Measurements from ENCODE around the gene PDS5B. TPM values are rescaled to one million over a fixed set of nuclear protein-coding genes. Genes with fewer than 3 reads are reported as not detected.

The PDS5B gene
- total RNA-seq, 1 donor from 2014 or later, result 72.4 TPM

DNA sequence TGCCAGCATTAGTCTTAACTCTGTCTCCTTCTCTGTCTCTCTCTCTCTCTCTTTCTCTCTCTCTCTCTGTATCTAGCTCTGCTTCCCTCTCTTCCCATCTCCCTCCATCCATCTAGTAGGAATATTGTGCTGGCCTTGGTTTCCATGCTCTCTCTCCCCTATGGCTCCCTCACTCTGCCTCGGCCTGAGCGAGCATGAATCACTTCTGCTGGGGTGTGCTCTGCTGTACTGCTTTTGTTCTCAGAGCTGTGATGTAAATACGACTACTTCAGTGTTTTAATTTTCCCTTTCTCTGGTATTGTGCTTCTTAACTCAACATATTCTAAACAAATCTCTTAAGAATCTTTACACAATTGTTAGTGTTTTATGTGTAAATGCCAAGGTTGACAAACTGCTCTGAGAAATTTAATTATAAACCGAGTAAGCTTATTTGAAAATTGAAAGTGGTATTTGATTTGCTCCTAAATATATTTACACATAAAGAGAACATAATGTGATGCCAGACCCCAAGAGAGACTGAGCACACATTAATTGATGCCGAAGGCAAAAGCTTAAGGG lies 218.5 kb downstream of the PDS5B start:
- H3K27ac Mint-ChIP-seq (ENCODE audit: unreplicated experiment), result no peak overlapping the region
- H3K9me3 Mint-ChIP-seq (ENCODE audit: unreplicated experiment), result peaks cover 13% of the 10 kb centered on the region
- H3K4me1 Mint-ChIP-seq (ENCODE audit: unreplicated experiment), result peaks cover 6% of the 10 kb centered on the region
- no peaks in the 10 kb centered on the region for H3K27me3 Mint-ChIP-seq (ENCODE audit: unreplicated experiment)
- TF ChIP-seq, protein P1, sequence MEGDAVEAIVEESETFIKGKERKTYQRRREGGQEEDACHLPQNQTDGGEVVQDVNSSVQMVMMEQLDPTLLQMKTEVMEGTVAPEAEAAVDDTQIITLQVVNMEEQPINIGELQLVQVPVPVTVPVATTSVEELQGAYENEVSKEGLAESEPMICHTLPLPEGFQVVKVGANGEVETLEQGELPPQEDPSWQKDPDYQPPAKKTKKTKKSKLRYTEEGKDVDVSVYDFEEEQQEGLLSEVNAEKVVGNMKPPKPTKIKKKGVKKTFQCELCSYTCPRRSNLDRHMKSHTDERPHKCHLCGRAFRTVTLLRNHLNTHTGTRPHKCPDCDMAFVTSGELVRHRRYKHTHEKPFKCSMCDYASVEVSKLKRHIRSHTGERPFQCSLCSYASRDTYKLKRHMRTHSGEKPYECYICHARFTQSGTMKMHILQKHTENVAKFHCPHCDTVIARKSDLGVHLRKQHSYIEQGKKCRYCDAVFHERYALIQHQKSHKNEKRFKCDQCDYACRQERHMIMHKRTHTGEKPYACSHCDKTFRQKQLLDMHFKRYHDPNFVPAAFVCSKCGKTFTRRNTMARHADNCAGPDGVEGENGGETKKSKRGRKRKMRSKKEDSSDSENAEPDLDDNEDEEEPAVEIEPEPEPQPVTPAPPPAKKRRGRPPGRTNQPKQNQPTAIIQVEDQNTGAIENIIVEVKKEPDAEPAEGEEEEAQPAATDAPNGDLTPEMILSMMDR (IDR thresholded peaks at IDR 0.05), result no peak
- no peak for DNase-seq (ENCODE audit: extremely low spot score, unreplicated experiment)
- no peak overlapping the region for H3K4me3 Mint-ChIP-seq (ENCODE audit: unreplicated experiment)
- no peaks in the 10 kb centered on the region for H3K36me3 Mint-ChIP-seq (ENCODE audit: unreplicated experiment)

DNA sequence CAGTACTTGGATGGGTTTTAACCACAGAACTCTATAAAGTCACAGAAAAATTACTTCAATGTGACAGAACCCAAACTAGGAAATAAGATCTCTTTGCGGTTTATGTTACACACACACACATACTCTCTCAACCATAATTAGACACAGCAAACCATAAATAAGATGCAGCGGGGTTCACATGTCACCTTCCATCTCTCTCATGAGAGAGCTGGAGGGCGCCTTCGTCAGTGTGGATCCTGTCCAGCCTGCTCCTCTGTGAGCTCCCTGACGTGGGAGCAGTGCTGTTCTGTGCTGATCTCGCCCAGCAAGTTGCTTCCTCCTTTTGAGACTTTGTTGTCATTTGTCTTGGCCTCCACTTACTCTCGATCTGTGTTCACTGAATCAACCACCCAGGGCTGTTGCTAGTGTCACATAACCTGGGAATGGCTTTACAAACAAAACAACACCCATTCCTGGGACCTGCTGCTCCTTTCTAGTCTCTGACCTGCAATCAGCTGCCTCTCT lies 225.1 kb downstream of the PDS5B start:
- Mint-ChIP-seq H3K4me3 (ENCODE audit: unreplicated experiment) (no peak overlapping the region), H3K36me3 (ENCODE audit: unreplicated experiment) (no peaks in the 10 kb centered on the region)
- DNase-seq (ENCODE audit: extremely low spot score, unreplicated experiment), result no peak

DNA sequence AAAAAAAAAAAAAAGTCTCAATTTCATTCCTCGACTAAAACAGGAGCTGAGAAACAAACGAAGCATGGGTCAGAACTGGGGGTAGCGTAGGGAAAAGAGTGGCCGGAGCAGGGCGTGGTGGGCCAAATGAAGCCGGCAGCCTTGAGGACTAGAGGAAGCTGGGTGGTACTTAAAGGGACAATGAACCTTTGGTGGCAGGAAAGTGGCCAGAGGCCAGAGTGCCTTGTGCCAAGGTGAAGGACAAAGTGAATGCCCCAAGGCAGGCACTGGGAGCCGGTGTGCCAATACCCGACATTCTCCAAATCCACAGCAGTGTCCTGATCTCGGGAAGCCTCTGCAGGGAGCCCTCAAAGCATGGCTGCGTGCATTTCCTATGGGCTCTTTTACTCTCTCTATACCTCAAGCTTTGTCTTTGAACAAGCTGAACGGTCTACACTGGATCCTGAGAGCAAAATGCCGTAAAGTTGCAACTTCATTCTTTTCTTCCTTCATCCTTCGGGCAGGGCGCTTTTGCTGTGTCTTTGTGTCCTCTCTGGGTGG lies 235.0 kb downstream of the PDS5B start:
- H3K36me3 Mint-ChIP-seq (ENCODE audit: unreplicated experiment), result no peaks in the 10 kb centered on the region
- DNase-seq (ENCODE audit: extremely low spot score, unreplicated experiment), result no peak
- H3K4me1 Mint-ChIP-seq (ENCODE audit: unreplicated experiment), result peaks cover 22% of the 10 kb centered on the region
- H3K9me3 Mint-ChIP-seq (ENCODE audit: unreplicated experiment), result peaks cover 4% of the 10 kb centered on the region
- H3K27me3 Mint-ChIP-seq (ENCODE audit: unreplicated experiment), result no peaks in the 10 kb centered on the region
- no peak overlapping the region for H3K4me3 Mint-ChIP-seq (ENCODE audit: unreplicated experiment)
- H3K27ac Mint-ChIP-seq (ENCODE audit: unreplicated experiment), result no peak overlapping the region
- TF ChIP-seq, protein P1 (IDR thresholded peaks at IDR 0.05), result no peak

More for the DNA sequence above, 225.1 kb downstream of the PDS5B start:
- no peak overlapping the region for H3K27ac Mint-ChIP-seq (ENCODE audit: unreplicated experiment)
- no peaks in the 10 kb centered on the region for H3K27me3 Mint-ChIP-seq (ENCODE audit: unreplicated experiment)
- H3K9me3 Mint-ChIP-seq (ENCODE audit: unreplicated experiment), result peaks cover 17% of the 10 kb centered on the region
- H3K4me1 Mint-ChIP-seq (ENCODE audit: unreplicated experiment), result peaks cover 4% of the 10 kb centered on the region
- TF ChIP-seq, protein P1 (IDR thresholded peaks at IDR 0.05), result no peak

DNA sequence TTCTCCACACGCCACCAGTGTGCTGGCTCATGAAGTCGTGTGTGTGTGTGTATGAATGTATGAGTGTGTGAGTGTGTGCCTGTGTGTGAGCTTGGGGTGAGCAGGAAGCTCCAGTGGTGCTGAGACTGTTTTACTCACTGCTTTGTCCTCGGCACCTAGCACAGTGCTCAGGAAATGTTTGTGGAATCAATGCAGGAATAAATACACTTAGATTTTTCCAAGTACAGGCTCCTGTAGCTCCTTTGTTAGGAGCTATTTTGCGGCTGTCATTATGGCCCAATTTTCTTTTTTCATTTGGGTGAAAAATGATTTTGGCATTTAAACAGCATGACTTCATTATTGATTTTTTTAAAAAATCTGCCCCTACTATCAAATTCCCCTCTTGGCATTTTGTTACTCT lies 236.5 kb downstream of the PDS5B start:
- H3K9me3 Mint-ChIP-seq (ENCODE audit: unreplicated experiment), result no peaks in the 10 kb centered on the region
- no peak overlapping the region for H3K4me3 Mint-ChIP-seq (ENCODE audit: unreplicated experiment)
- no peaks in the 10 kb centered on the region for H3K36me3 Mint-ChIP-seq (ENCODE audit: unreplicated experiment)
- TF ChIP-seq, protein P1 (IDR thresholded peaks at IDR 0.05), result no peak
- H3K4me1 Mint-ChIP-seq (ENCODE audit: unreplicated experiment), result peaks cover 25% of the 10 kb centered on the region
- DNase-seq (ENCODE audit: extremely low spot score, unreplicated experiment), result no peak
- H3K27ac Mint-ChIP-seq (ENCODE audit: unreplicated experiment), result no peak overlapping the region
- H3K27me3 Mint-ChIP-seq (ENCODE audit: unreplicated experiment), result no peaks in the 10 kb centered on the region

DNA sequence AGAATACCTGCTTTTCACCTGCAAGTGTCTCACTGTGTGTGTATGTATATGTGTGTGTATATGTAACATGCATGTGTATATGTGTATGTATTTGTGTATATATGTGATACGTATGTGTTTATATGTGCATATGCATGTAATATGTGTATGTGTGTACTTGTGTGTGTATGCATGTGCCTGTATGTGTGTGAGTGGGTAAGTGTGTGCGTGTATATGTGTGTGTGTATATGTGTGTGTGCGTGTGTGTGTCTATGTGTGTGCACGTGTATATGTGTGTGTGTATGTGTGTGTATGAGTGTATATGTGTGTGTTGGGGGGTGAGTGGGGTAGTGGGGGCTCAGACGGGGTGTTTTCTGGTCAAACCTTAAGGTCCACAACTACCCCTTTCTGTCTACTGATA lies 237.3 kb downstream of the PDS5B start:
- no peak for DNase-seq (ENCODE audit: extremely low spot score, unreplicated experiment)
- Mint-ChIP-seq H3K27ac (ENCODE audit: unreplicated experiment) (no peak overlapping the region), H3K36me3 (ENCODE audit: unreplicated experiment) (no peaks in the 10 kb centered on the region), H3K4me1 (ENCODE audit: unreplicated experiment) (peaks cover 26% of the 10 kb centered on the region), H3K4me3 (ENCODE audit: unreplicated experiment) (no peak overlapping the region), H3K9me3 (ENCODE audit: unreplicated experiment) (no peaks in the 10 kb centered on the region), H3K27me3 (ENCODE audit: unreplicated experiment) (no peaks in the 10 kb centered on the region)
- TF ChIP-seq, protein P1 (IDR thresholded peaks at IDR 0.05), result no peak
